WERI-Rb-1 (cell line): Measurements from ENCODE around the gene STRIT1.

Source experiments
- DNase-seq: peaks from one replicate; pipeline ENCODE4 v3.0.0-alpha.2; 2020
- H3K27ac ChIP-seq: fragments of 250-450 bp; sonication (Bioruptor Pico); 2 replicates; pipeline ENCODE4 v1.5.1; 2020; ENCODE audit warnings: mild to moderate bottlenecking, moderate library complexity
- H3K27me3 ChIP-seq: fragments of 250-450 bp; sonication (Bioruptor Pico); 2 replicates; pipeline ENCODE4 v1.5.1; 2021; ENCODE audit warnings: mild to moderate bottlenecking, low read depth, moderate library complexity; ENCODE audit not compliant: insufficient read depth, severe bottlenecking
- H3K36me3 ChIP-seq: fragments of 250-450 bp; sonication (Bioruptor Pico); 2 replicates; pipeline ENCODE4 v1.5.1; 2020; ENCODE audit warnings: mild to moderate bottlenecking, moderate library complexity
- H3K4me3 ChIP-seq: 2 replicates; pipeline ENCODE4 v1.5.1; 2011; ENCODE audit warnings: low read depth, mild to moderate bottlenecking, control low read depth, low read length
- H3K9me3 ChIP-seq: fragments of 250-450 bp; sonication (Bioruptor Pico); 2 replicates; pipeline ENCODE4 v1.5.1; 2021; ENCODE audit warnings: mild to moderate bottlenecking, moderate library complexity; ENCODE audit not compliant: severe bottlenecking
- TF ChIP-seq, protein P1 (sequence below): IDR thresholded peaks from 2 replicates; pipeline ENCODE4 v1.5.1; 2011; ENCODE audit warnings: low read depth, mild to moderate bottlenecking, control low read depth, inconsistent platforms, low read length

The STRIT1 gene

GRCh38 chr3:155312781-155313180, 19.3 kb upstream of the STRIT1 start:
- Histone ChIP-seq H3K4me3 (no peak overlapping the region), H3K27ac (no peak overlapping the region), H3K27me3 (no peaks in the 10 kb centered on the region), H3K36me3 (no peaks in the 10 kb centered on the region), H3K9me3 (no peaks in the 10 kb centered on the region)
- DNase-seq, result no peak
- TF ChIP-seq, protein P1, sequence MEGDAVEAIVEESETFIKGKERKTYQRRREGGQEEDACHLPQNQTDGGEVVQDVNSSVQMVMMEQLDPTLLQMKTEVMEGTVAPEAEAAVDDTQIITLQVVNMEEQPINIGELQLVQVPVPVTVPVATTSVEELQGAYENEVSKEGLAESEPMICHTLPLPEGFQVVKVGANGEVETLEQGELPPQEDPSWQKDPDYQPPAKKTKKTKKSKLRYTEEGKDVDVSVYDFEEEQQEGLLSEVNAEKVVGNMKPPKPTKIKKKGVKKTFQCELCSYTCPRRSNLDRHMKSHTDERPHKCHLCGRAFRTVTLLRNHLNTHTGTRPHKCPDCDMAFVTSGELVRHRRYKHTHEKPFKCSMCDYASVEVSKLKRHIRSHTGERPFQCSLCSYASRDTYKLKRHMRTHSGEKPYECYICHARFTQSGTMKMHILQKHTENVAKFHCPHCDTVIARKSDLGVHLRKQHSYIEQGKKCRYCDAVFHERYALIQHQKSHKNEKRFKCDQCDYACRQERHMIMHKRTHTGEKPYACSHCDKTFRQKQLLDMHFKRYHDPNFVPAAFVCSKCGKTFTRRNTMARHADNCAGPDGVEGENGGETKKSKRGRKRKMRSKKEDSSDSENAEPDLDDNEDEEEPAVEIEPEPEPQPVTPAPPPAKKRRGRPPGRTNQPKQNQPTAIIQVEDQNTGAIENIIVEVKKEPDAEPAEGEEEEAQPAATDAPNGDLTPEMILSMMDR, result no peak

DNA sequence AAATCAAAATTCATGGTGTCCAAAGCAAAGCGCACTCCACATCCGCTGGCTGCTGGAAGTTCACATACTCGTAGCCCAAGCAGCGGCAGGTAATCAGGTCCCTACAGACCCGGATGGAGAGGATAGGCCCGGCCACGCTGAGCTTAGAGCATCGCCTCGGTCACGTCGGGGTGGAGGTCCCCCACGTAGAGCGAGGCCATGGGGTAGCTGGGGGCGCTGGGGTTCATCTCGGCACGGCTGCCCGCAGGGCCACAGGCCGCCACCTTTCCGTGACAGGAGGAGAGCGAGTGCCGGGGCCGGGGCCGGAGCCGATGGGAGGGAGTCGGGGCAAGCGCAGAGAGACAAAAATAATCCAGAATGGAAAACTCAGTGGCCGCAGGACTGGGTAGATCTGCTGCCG, 16.1 kb upstream of the STRIT1 start:
- Histone ChIP-seq H3K9me3 (no peaks in the 10 kb centered on the region), H3K4me3 (no peak overlapping the region), H3K27me3 (no peaks in the 10 kb centered on the region), H3K36me3 (no peaks in the 10 kb centered on the region), H3K27ac (no peak overlapping the region)
- TF ChIP-seq, protein P1, result no peak
- DNase-seq, result no peak

GRCh38 chr3:155308831-155309230, 15.3 kb upstream of the STRIT1 start:
- DNase-seq, result no peak
- TF ChIP-seq, protein P1, result no peak
- H3K27ac ChIP-seq, result no peak overlapping the region

GRCh38 chr3:155307183-155307582, 13.7 kb upstream of the STRIT1 start:
- no peak for DNase-seq
- H3K36me3 ChIP-seq, result no peaks in the 10 kb centered on the region
- no peaks in the 10 kb centered on the region for H3K9me3 ChIP-seq
- H3K4me3 ChIP-seq, result no peak overlapping the region
- no peaks in the 10 kb centered on the region for H3K27me3 ChIP-seq
- H3K27ac ChIP-seq, result no peak overlapping the region
- TF ChIP-seq, protein P1, result no peak

More at GRCh38 chr3:155308831-155309230, 15.3 kb upstream of the STRIT1 start:
- Histone ChIP-seq H3K9me3 (no peaks in the 10 kb centered on the region), H3K36me3 (no peaks in the 10 kb centered on the region), H3K4me3 (no peak overlapping the region), H3K27me3 (no peaks in the 10 kb centered on the region)

- H3K4me3 ChIP-seq, result no peak overlapping the region
- H3K36me3 ChIP-seq, result no peaks in the 10 kb centered on the region
- no peak for DNase-seq
- no peak overlapping the region for H3K27ac ChIP-seq
- TF ChIP-seq, protein P1, result no peak
- no peaks in the 10 kb centered on the region for H3K27me3 ChIP-seq
- no peaks in the 10 kb centered on the region for H3K9me3 ChIP-seq
These were observed 10.9 kb upstream of the STRIT1 start for GRCh38 chr3:155304394-155304793.

DNA sequence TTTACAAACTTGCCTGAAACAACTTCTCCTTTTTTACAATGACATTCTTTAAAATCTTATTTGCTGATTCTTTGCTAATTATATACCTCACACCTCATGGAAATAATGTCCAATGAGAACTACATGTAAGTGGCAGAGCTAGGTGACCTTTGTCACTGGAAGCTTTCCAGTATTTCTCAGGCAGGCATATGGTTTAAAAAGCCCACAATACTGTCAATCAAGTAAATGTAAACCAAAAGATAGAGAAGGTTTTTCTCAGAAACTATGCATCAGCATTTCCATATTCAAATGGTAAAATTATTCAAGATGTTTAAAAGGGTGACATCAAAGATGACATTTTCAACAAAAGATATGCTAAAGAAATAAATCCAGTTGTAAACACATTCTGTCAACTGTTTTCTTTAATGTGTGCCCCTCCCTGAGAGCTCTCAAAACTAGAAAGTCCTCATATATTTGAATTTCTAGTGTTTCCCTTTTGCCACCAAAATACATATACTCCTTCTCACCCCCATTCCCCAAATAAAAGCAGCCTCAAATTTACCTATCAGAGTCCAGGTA, 10.1 kb upstream of the STRIT1 start:
- H3K9me3 ChIP-seq, result no peaks in the 10 kb centered on the region
- no peaks in the 10 kb centered on the region for H3K36me3 ChIP-seq
- no peaks in the 10 kb centered on the region for H3K27me3 ChIP-seq
- no peak for DNase-seq
- TF ChIP-seq, protein P1, result no peak
- no peak overlapping the region for H3K27ac ChIP-seq
- no peak overlapping the region for H3K4me3 ChIP-seq
